NCI-H146 treated with DMSO at 0.1 percent for 48 hours (cell line): ENCODE data around the gene EME1.
"Not testable (repeated sequence)": the region's sequence is repeated elsewhere in the genome, so short reads cannot be mapped to it uniquely, and the experiment has no call there.

Source experiments
- DNase-seq: peaks from one replicate; lab custom pipeline; 2025; ENCODE audit not compliant: unreplicated experiment; lab: John Stamatoyannopoulos, UW

The EME1 gene

GRCh38 chr17:50423553-50424159 is 50.6 kb downstream of the EME1 start:
- DNase-seq = peak; percentile 71

GRCh38 chr17:50424246-50424995 is 51.4 kb downstream of the EME1 start:
- DNase-seq = no peak

DNA sequence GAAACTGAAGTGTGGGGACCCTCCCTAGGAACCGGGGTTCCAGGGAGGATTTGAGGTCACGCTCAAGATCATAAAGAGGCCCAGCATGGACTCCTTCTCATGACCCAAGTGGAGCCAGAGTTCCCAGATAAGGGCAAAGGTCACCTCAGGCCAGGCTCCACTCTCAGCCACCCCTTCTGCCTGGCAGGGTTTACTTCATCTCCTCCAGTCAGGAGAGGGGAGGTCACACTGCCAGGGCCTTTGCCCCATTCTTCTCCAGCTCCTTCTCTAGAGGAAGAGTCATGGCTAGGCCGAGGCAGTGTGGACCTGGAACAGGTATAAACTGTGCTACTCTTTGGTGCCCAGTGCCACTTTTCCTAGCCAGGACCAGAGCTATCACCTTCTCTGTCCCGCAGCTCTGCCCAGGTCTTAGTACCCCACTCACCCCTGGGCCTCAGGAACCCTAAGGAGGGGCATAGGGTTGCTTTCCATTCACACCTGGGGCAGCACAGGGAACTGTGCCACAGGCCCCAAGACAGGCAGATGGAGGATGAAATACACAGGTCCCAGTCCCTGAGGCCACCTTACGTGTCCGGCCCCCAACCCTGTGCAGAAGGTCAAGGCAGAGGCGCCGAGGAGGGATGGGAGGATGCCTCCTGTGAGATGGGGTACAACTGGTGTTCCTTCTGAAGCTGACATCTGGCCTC is 52.1 kb downstream of the EME1 start:
- DNase-seq = no peak

GRCh38 chr17:50425682-50426471 is 52.8 kb downstream of the EME1 start, which contains the start of gene ACSF2:
TSS of gene ACSF2 (plus strand) at chr17:50426218. CDS start at chr17:50426262, 44 bp downstream.
- peak; percentile 16 for DNase-seq

DNA sequence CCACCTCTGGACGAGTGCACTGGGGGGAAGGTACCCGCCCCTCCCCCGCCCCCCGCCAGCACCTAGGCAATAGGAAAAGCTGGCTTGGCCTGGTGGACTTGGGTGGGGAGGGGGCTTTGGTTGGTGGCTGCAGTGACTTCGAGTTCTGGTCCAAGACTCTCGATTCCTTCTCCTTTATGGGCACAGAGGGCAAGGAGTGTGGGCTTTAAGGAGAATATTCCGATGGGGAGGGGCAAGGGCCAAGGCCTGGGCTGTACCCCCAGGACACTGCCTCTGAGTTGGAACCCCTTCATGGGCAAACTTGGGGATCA is 53.4 kb downstream of the EME1 start:
- no peak for DNase-seq

DNA sequence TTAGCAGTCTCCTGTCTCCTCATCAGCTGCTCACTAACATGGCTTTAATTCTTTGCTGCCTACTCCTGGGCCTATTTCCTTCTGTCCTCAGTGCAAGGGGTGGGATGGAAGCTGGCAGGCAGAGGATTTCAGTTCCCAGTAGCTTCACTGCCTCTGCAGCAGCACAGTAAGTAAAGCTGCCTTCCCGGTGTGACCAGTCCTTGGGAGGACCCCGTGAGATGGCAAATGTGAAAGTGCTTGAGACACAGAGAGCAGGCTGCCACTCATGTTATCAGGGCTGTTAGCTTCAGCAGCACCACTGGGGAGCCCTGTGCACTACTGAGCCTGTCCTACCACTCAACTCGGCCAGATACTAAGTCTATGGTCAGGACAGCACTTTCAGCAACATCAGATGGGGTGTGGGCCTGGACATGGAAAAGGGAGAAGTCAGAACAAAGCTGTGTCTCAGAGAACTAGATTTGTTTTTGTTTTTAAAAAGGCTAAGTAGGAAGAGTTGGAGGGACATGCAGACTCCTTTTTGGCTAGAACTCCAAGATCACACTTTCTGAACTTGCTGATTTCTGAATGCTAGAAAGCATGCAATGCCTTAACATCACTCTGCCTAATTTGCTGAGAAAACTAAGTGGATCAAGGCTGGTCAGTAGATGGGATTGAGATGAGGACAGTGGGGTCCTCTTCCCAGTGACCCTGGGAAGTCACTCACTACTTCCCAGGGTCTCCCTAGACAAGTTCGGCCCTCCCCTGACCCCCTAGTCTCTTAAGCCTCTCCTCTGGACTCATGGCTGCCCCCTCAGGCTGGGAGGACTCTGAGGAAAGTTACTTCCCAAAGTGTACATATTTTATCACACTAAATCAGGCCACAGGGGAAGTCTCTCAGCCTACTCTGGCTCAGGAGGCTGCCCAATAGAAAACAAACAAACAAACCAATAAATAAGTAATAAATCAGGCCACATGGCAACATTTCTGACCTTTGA is 54.1 kb downstream of the EME1 start:
- no peak for DNase-seq

- not testable (repeated sequence) for DNase-seq
These were observed 55.1 kb downstream of the EME1 start for GRCh38 chr17:50428126-50428525.

DNA sequence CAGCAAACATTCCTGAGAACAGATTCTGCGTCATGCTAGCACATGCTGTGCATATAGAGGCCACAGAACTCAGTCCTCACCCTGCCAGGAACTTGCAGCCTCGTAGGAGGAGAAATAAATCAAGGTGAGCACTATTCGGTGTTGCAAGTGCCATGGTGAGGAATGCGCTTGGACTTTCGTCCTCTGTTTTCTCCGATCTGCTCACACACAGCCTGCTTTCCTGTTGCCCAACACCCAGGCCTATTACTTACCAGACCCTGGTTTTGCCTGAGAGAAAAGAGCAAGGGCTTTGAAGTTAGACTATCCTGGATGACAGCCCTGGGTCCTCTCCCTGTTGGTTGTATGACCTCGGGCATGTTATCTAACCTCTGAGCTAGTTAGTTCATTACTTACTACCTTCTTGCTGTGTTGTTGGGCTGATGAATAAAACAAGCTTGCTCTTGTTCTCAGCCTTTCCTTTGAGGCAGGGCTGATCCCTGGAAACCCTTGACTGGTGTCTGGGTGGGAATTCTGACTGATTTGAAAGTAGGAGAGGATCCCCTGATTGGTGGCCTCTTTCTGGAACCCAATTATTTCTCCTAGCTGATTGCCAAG is 55.9 kb downstream of the EME1 start:
- no peak for DNase-seq

GRCh38 chr17:50429793-50430192 is 56.8 kb downstream of the EME1 start:
- DNase-seq = no peak
